Gastroesophageal sphincter (tissue), 4 donors: ENCODE data around the gene DNAH11. TPM values are rescaled to one million over a fixed set of nuclear protein-coding genes. Genes with fewer than 3 reads are reported as not detected.

ENCODE experiments used
- ATAC-seq: fragments of 150-250 bp; one replicate; pipeline ENCODE4 v1.9.1; 2016; ENCODE audit warnings: mild to moderate bottlenecking, moderate library complexity
- H3K27ac ChIP-seq, 4 donors: fragments of 200-600 bp; sonication (generic) in 3 of 4; 1 replicate in 3 of 4; 2 replicates in 1 of 4; pipeline ENCODE4 v1.5.1; 2016 to 2019
- H3K27me3 ChIP-seq: fragments of 200-600 bp; sonication (generic); one replicate; pipeline ENCODE4 v1.5.1; 2019
- H3K36me3 ChIP-seq, 2 donors: fragments of 200-600 bp; sonication (generic); one replicate each; pipeline ENCODE4 v1.5.1; 2019; ENCODE audit warnings: control low read depth in 1 of 2
- H3K4me1 ChIP-seq, 3 donors: fragments of 200-600 bp; sonication (generic); 1 replicate in 2 of 3; 2 replicates in 1 of 3; pipeline ENCODE4 v1.5.1; 2016 to 2019; ENCODE audit warnings: control low read depth in 2 of 3
- H3K4me3 ChIP-seq, 2 donors: fragments of 200-600 bp; sonication (generic); one replicate each; pipeline ENCODE4 v1.5.1; 2019; ENCODE audit warnings: mild to moderate bottlenecking in 1 of 2, moderate library complexity in 1 of 2
- H3K9me3 ChIP-seq, 3 donors: fragments of 200-600 bp; sonication (generic); one replicate each; pipeline ENCODE4 v1.5.1; 2017 to 2019; ENCODE audit warnings: control low read depth in 2 of 3
- CTCF ChIP-seq, 4 experiments: fragments of 200-600 bp in 2 of 4; fragments of 450-650 bp in 2 of 4; sonication (generic) in 1 of 4; IDR thresholded peaks; one replicate each; pipeline ENCODE4 v1.5.1; 2017 to 2019; ENCODE audit warnings: antibody characterized with exemption in 4 of 4, mild to moderate bottlenecking in 2 of 4, moderate library complexity in 2 of 4
- EP300 ChIP-seq: sonication (generic); formaldehyde crosslinking; IDR thresholded peaks from one replicate; pipeline ENCODE4 v1.6.1; 2017; ENCODE audit warnings: antibody characterized with exemption, mild to moderate bottlenecking
- POLR2A ChIP-seq, 2 donors: fragments of 450-650 bp; IDR thresholded peaks; one replicate each; pipeline ENCODE4 v1.6.1; 2017; ENCODE audit warnings: antibody characterized with exemption in 2 of 2, mild to moderate bottlenecking in 2 of 2, moderate library complexity in 1 of 2
- POLR2AphosphoS5 ChIP-seq: sonication (generic); formaldehyde crosslinking; IDR thresholded peaks from one replicate; pipeline ENCODE4 v1.6.1; 2017; ENCODE audit warnings: antibody characterized with exemption
- WGBS, 2 donors: methylation state at CpG; one replicate each; pipeline ENCODE4 v1.1.5; 2018; ENCODE audit warnings: low coverage in 1 of 2; 5-methylcytosine and 5-hydroxymethylcytosine counted together
- total RNA-seq, 4 donors: library from RNA; depleted of rRNA; stranded (reverse); fragments of >200 nt; gene quantifications; one replicate each; pipeline ENCODE4 v1.1.0, GENCODE V29; 2016

Gene DNAH11
- total RNA-seq, 4 donors from 2014 or later: 6.9 to 31.8 (median 10.4) TPM

DNA sequence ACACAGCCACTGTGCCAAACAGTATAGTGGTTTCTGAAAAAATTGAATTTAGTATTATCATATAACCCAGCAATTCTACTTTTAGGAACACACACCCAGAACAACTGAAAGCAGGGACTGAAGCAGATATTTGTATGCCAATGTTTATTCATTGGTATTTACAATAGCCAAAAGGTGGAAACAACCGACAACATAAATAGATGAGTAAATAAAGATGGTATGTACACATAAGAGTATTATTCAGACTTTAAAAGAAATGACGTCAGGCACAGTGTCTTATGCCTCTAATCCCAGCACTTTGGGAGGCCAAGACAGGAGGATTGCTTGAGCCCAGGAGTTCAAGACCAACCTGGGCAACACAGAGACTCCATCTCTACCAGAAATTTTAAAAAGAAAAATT lies 395.6 kb downstream of the DNAH11 start:
- ATAC-seq: no peak
- 81 to 100% methylated on average over 1 to 2 of the region's 2 CpGs for WGBS, 2 donors
- H3K9me3 ChIP-seq: no peaks in the 10 kb centered on the region
- H3K36me3 ChIP-seq: no peaks in the 10 kb centered on the region
- H3K27me3 ChIP-seq: no peaks in the 10 kb centered on the region
- H3K4me1 ChIP-seq: peaks cover 0 to 43% (median 8%) of the 10 kb centered on the region in 3 donors
- TF ChIP-seq POLR2A (IDR thresholded peaks at IDR 0.05) (no peak), EP300 (no peak), POLR2AphosphoS5 (no peak), CTCF (IDR thresholded peaks at IDR 0.05) (no peak)
- no peak overlapping the region for H3K4me3 ChIP-seq
- peak overlapping the region in 1 of 4 donors; percentile 46 for H3K27ac ChIP-seq

DNA sequence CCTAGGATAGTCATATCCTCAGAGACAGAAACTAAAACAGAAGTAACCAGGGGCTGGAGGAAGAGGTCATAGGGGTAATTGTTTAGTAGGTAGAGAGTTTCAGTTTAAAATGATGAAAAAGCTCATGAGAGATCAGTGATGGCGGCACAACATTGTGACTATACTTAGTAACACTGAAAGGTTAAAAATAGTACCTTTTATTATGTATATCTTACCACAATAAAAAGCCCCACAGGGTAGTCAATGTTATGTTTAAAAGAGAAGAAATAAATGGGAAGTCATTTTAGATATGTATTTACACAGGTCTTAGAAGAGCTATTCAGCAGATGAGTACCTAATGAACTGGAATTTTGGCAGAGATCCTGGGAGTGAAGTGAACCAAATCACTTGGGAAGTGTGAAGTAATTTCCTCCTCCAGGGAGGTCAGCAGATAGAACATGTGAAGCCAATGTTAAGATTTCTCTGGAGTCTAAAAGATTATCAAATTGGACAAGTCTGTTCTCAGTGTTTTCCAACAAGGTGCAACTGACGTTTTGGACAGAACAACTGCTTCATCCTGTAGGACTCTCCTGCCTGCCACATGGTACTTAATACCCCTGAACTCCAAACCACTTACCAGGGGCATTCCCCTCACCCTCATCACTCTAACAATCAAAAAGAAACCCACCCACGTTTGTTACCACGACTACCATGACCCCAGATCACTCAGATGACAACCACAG lies 396.5 kb downstream of the DNAH11 start:
- TF ChIP-seq CTCF (IDR thresholded peaks at IDR 0.05): no peak
- TF ChIP-seq POLR2A (IDR thresholded peaks at IDR 0.05): no peak
- TF ChIP-seq POLR2AphosphoS5: no peak
- no peak for TF ChIP-seq EP300
- WGBS, 2 donors: 41 to 50% methylated on average over 4 of the region's 4 CpGs
- peaks cover 0 to 52% (median 12%) of the 10 kb centered on the region in 3 donors for H3K4me1 ChIP-seq
- H3K36me3 ChIP-seq: no peaks in the 10 kb centered on the region
- no peaks in the 10 kb centered on the region for H3K27me3 ChIP-seq
- peak overlapping the region in 3 of 4 donors; percentile 1 to 46 (median 34) for H3K27ac ChIP-seq
- H3K4me3 ChIP-seq: no peak overlapping the region
- no peaks in the 10 kb centered on the region for H3K9me3 ChIP-seq
- no peak for ATAC-seq

DNA sequence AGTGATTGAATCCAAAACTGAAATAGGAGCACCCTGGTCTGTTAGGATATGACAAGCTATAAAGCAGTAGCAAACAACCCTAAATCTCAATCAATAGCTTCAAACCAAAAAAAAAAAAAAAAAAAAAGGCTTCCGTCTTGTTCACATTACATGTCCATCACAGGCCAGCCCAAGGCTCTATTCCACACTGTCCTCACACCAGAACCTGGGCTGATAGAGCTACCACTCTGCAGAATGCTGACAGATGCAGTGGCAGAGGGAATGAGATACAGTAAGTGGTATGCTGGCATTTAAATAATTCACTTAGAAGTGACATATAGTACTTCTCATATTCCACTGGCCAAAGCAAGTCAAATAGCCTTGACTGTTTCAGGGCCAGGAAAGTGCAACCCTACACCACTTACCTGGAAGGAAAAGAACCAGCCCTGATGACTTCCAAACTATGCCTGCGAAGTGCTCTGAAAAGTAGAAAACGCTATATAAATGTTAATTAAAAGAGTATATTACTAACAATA lies 397.1 kb downstream of the DNAH11 start:
- Histone ChIP-seq H3K9me3 (no peaks in the 10 kb centered on the region), H3K4me1 (peaks cover 0 to 58% (median 12%) of the 10 kb centered on the region in 3 donors), H3K27me3 (no peaks in the 10 kb centered on the region), H3K36me3 (no peaks in the 10 kb centered on the region), H3K27ac (peak overlapping the region in 2 of 4 donors; percentile 34 to 46), H3K4me3 (no peak overlapping the region)
- TF ChIP-seq POLR2AphosphoS5: no peak
- no peak for TF ChIP-seq POLR2A (IDR thresholded peaks at IDR 0.05)
- WGBS, 2 donors: 75 to 83% methylated on average over 1 to 3 of the region's 3 CpGs
- no peak for ATAC-seq

DNA sequence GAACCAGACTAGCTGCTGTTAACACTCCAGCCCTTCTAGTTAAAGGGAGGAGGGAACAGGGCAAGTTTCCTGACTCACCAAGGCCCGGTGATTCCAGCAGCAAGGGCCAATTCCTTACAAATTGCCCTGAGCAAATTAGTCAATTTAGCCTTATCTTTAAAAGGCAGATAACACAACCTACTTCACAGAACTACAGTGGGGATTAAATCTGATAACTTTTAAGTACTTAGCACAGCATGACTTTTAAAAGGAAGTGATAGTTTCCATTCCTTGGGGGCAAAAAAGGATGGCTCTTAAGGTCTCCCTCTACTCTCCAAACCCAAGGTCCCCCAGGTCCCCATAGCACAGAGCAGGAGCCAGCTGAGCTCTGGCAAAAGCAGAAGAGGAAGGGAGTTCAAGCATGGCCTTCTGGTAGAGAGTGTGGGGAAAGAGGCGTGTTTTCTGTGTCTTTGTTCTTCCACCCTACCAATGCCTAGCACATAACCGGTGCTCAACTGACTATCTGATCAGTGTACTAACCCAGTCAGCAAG lies 398.8 kb downstream of the DNAH11 start:
- peak overlapping the region in 3 of 4 donors; percentile 43 to 89 (median 64) for H3K27ac ChIP-seq
- ATAC-seq: no peak
- H3K27me3 ChIP-seq: no peaks in the 10 kb centered on the region
- WGBS, 2 donors: 42 to 60% methylated on average over 2 to 3 of the region's 3 CpGs
- no peaks in the 10 kb centered on the region for H3K36me3 ChIP-seq
- peaks cover 0 to 71% (median 14%) of the 10 kb centered on the region in 3 donors for H3K4me1 ChIP-seq
- no peaks in the 10 kb centered on the region for H3K9me3 ChIP-seq
- no peak for TF ChIP-seq CTCF (IDR thresholded peaks at IDR 0.05)
- no peak for TF ChIP-seq EP300
- no peak for TF ChIP-seq POLR2AphosphoS5
- TF ChIP-seq POLR2A (IDR thresholded peaks at IDR 0.05): no peak
- no peak overlapping the region for H3K4me3 ChIP-seq

GRCh38 chr7:21942955-21943354 lies 400.1 kb downstream of the DNAH11 start:
- no peak for ATAC-seq
- Histone ChIP-seq H3K9me3 (no peaks in the 10 kb centered on the region), H3K36me3 (no peaks in the 10 kb centered on the region), H3K27ac (peak overlapping the region in 3 of 4 donors; percentile 68 to 89 (median 87)), H3K27me3 (no peaks in the 10 kb centered on the region), H3K4me1 (peaks cover 0 to 71% (median 14%) of the 10 kb centered on the region in 3 donors), H3K4me3 (no peak overlapping the region)
- TF ChIP-seq EP300 (no peak), CTCF (IDR thresholded peaks at IDR 0.05) (no peak), POLR2AphosphoS5 (no peak), POLR2A (IDR thresholded peaks at IDR 0.05) (no peak)
- 54 to 55% methylated on average over 4 to 5 of the region's 6 CpGs for WGBS, 2 donors
